RWPE1 (cell line): ENCODE data around the gene CST9.
"Not testable (repeated sequence)": the region's sequence is repeated elsewhere in the genome, so short reads cannot be mapped to it uniquely, and the experiment has no call there.

Source experiments
- CTCF ChIA-PET: fragments of 350-600 bp; sonication (Branson Sonifier 250); formaldehyde crosslinking; extraction: SDS; loops from one replicate; lab custom pipeline; 2021; lab: Yijun Ruan, JAX
- POLR2A ChIA-PET: fragments of 400-600 bp; formaldehyde crosslinking; extraction: SDS; loops from one replicate; lab custom pipeline; 2020; ENCODE audit warnings: antibody characterized with exemption; ENCODE audit not compliant: low non-redundant PET; lab: Yijun Ruan, JAX
- DNase-seq: peaks from one replicate; pipeline ENCODE4 v3.0.0; 2012; ENCODE audit warnings: low spot score
- H3K27ac ChIP-seq: fragments of 450-650 bp; 2 replicates; pipeline ENCODE4 v1.5.1; 2017
- CTCF ChIP-seq: fragments of 450-650 bp; conservative IDR thresholded peaks from 2 replicates; pipeline ENCODE4 v1.5.1; 2017; ENCODE audit warnings: low read depth, mild to moderate bottlenecking

Gene CST9

GRCh38 chr20:23585449-23585807 lies 20.3 kb downstream of the CST9 start:
- CTCF ChIA-PET, result interaction anchor here (0.6 to 1.5 kb wide), 2 partner anchors 21 to 80 kb away, joined by 4 to 5 read pairs; no protein-coding TSS in a partner anchor
- no peak for DNase-seq
- H3K27ac ChIP-seq, result no peak overlapping the region
- POLR2A ChIA-PET, result no interaction called here
- no peak for TF ChIP-seq CTCF

- ChIA-PET CTCF (interaction anchor here (0.6 kb wide), 2 partner anchors 13 to 23 kb away, joined by 4 read pairs; no protein-coding TSS in a partner anchor), POLR2A (no interaction called here)
- no peak overlapping the region for H3K27ac ChIP-seq
- no peak for DNase-seq
- TF ChIP-seq CTCF, result no peak
Measured at GRCh38 chr20:23584434-23585199, 21.1 kb downstream of the CST9 start.

- ChIA-PET POLR2A (no interaction called here), CTCF (interaction anchor here (0.6 kb wide), 2 partner anchors 24 to 85 kb away, joined by 4 to 7 read pairs; no protein-coding TSS in a partner anchor)
- peak; percentile 99 for DNase-seq
- no peak for TF ChIP-seq CTCF
- no peak overlapping the region for H3K27ac ChIP-seq
Measured at GRCh38 chr20:23583526-23583925, 22.2 kb downstream of the CST9 start.

- no peak for TF ChIP-seq CTCF
- CTCF ChIA-PET, result no interaction called here
- no peak for DNase-seq
- POLR2A ChIA-PET, result no interaction called here
- H3K27ac ChIP-seq, result peak overlapping the region; percentile 10; the same call in 1 of the 2 replicates
Measured at GRCh38 chr20:23582293-23582692, 23.4 kb downstream of the CST9 start.

GRCh38 chr20:23581833-23582232 lies 23.9 kb downstream of the CST9 start:
- DNase-seq, CTCF ChIA-PET, POLR2A ChIA-PET: not testable (repeated sequence)
- H3K27ac ChIP-seq, result peak overlapping the region; percentile 10; the same call in 1 of the 2 replicates

- no peak overlapping the region for H3K27ac ChIP-seq
- TF ChIP-seq CTCF, result no peak
- DNase-seq, result no peak
- ChIA-PET CTCF (no interaction called here), POLR2A (no interaction called here)
Measured at GRCh38 chr20:23574977-23575376, 30.7 kb downstream of the CST9 start.

GRCh38 chr20:23570178-23570760 lies 35.4 kb downstream of the CST9 start:
- H3K27ac ChIP-seq, result no peak overlapping the region
- POLR2A ChIA-PET, result no interaction called here
- DNase-seq, result no peak
- TF ChIP-seq CTCF, result no peak
- CTCF ChIA-PET, result interaction anchor here (0.7 kb wide), 1 partner anchor 1454 kb away, joined by 3 read pairs; no protein-coding TSS in a partner anchor
